ENCODE data around the gene RNF144A.

Gene RNF144A

GRCh38 chr2:7022492-7023385, 105.5 kb downstream of the RNF144A start:
- DNase-seq (ENCODE audit: low spot score): no peak

- DNase-seq (ENCODE audit: low spot score): no peak
Measured at GRCh38 chr2:7023542-7023941, 106.3 kb downstream of the RNF144A start.

GRCh38 chr2:7024261-7024660, 107.0 kb downstream of the RNF144A start:
- no peak for DNase-seq (ENCODE audit: low spot score)

- DNase-seq (ENCODE audit: low spot score): no peak
Measured at GRCh38 chr2:7025082-7025481, 107.9 kb downstream of the RNF144A start.

- DNase-seq (ENCODE audit: low spot score): no peak
Measured at GRCh38 chr2:7026742-7027141, 109.5 kb downstream of the RNF144A start.

GRCh38 chr2:7027411-7027810, 110.2 kb downstream of the RNF144A start:
- DNase-seq (ENCODE audit: low spot score): no peak

GRCh38 chr2:7027956-7028655, 110.9 kb downstream of the RNF144A start:
- no peak for DNase-seq (ENCODE audit: low spot score)

GRCh38 chr2:7028846-7029245, 111.6 kb downstream of the RNF144A start:
- no peak for DNase-seq (ENCODE audit: low spot score)

GRCh38 chr2:7029291-7030059, 112.3 kb downstream of the RNF144A start:
- DNase-seq (ENCODE audit: low spot score): no peak

- DNase-seq (ENCODE audit: low spot score): no peak
Measured at GRCh38 chr2:7030810-7031209, 113.6 kb downstream of the RNF144A start.

GRCh38 chr2:7031547-7032245, 114.5 kb downstream of the RNF144A start:
- DNase-seq (ENCODE audit: low spot score): no peak

GRCh38 chr2:7032371-7032770, 115.2 kb downstream of the RNF144A start:
- no peak for DNase-seq (ENCODE audit: low spot score)

GRCh38 chr2:7033136-7033960, 116.1 kb downstream of the RNF144A start:
- no peak for DNase-seq (ENCODE audit: low spot score)

- no peak for DNase-seq (ENCODE audit: low spot score)
Measured at GRCh38 chr2:7034303-7034702, 117.1 kb downstream of the RNF144A start.

GRCh38 chr2:7035884-7036283, 118.7 kb downstream of the RNF144A start:
- DNase-seq (ENCODE audit: low spot score): no peak

- peak; percentile 81 for DNase-seq (ENCODE audit: low spot score)
Measured at GRCh38 chr2:7037340-7038333, 120.4 kb downstream of the RNF144A start.

GRCh38 chr2:7040547-7040946, 123.3 kb downstream of the RNF144A start:
- DNase-seq (ENCODE audit: low spot score): no peak

GRCh38 chr2:7041421-7041820, 124.2 kb downstream of the RNF144A start:
- DNase-seq (ENCODE audit: low spot score): no peak

- no peak for DNase-seq (ENCODE audit: low spot score)
Measured at GRCh38 chr2:7043690-7044089, 126.5 kb downstream of the RNF144A start.

Measured in GM03348 (cell line).